HG03520 (cell line): ENCODE measurements around the gene UGT1A8.

Experiments
- ATAC-seq: cut with Tn5 transposase; IDR thresholded peaks from one replicate; pipeline ENCODE4 v1.9.1; 2021; ENCODE audit warnings: mild to moderate bottlenecking, moderate library complexity; ENCODE audit not compliant: unreplicated experiment

The UGT1A8 gene

DNA sequence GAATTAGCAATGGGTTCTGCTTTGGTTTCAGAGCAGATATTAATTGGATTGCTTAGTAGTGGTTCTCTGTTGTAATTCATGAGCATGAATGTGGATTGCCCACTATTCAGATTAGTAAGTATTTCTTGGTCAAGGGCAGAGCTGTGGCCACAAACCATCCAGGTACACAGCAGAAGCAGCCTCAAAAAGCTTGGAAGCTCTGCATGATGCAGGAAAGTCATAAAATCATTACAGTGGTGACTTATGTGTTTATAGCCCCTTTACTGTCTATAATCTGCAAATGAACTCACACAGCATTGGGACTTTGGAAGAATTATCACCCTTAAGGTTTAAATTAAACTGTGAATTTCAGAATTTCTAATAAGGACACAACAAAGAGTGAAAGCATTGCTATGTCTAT lies 140.7 kb downstream of the UGT1A8 start:
- ATAC-seq, result no peak

DNA sequence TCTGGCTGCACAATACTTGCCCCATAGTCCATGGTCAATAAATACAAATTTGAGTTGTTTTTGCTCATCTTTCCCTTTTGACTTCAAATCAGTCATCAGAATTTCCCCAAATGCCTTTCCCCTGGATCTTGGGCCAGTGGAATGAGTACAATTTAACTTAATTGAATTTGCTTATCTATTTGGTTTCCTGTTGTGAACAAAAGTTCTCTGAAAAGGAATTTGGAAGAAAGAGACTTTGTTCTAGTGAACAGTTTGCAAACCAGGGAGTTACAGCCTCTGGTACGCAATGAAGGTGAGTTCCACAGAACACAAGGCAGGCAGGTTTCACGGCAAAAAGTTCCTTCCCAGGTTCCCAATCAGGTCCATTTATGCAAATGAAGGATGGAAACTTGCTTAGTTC lies 141.4 kb downstream of the UGT1A8 start:
- ATAC-seq, result no peak

DNA sequence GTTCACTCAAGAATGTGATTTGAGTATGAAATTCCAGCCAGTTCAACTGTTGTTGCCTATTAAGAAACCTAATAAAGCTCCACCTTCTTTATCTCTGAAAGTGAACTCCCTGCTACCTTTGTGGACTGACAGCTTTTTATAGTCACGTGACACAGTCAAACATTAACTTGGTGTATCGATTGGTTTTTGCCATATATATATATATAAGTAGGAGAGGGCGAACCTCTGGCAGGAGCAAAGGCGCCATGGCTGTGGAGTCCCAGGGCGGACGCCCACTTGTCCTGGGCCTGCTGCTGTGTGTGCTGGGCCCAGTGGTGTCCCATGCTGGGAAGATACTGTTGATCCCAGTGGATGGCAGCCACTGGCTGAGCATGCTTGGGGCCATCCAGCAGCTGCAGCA lies 142.6 kb downstream of the UGT1A8 start, which contains the start of gene UGT1A1:
Gene UGT1A1 (plus strand): TSS at position 228 of the 400 bp plus-strand sequence. CDS start 18 bp downstream, at position 246.
- no peak for ATAC-seq

DNA sequence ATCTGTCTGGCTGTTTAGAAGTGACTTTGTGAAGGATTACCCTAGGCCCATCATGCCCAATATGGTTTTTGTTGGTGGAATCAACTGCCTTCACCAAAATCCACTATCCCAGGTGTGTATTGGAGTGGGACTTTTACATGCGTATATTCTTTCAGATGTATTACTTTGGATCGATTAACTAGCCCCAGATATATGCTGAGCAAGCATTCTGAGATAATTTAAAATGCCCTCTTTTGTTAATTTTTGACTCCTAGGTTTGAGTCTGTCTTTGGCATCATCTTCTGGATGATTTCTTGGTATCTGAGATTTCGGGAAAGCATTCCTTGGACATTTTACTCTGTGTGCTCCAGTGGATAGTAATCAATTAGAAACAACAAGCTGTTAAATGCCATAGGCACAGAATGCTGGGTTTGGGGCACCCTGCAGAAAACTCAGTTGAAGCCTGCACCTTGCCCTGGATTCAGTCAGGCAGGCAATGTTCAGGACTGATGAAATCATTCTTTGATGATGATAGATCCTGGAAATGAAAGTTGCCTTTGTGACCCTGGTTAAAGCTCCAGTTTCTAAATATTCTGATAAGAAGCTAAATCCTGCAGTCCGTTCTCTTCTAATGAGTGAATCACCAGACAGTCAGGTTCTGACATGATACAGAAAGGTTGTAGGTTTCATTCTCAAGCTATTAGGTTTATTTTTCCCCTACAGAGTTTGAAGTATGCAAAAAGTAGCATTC lies 143.8 kb downstream of the UGT1A8 start:
- no peak for ATAC-seq

DNA sequence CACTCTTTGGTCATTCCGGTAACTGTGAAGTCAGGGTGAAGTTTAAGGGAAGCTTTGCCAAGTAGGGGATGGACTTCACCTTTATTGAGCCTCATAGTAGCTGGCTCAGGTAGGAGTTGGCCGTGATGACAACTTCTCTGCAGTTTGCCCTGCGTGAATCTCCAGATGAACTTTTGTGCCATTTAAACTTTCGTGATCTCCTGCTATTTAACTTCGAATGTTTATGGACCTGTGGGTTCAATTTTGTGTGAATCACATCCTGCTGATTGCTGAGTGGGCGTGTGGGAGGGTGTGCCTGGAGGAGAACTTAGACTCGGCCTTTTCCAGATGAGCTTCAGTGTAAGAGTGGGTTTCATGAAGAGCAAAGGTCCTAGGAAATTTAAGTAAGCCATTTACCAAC lies 146.8 kb downstream of the UGT1A8 start:
- no peak for ATAC-seq

DNA sequence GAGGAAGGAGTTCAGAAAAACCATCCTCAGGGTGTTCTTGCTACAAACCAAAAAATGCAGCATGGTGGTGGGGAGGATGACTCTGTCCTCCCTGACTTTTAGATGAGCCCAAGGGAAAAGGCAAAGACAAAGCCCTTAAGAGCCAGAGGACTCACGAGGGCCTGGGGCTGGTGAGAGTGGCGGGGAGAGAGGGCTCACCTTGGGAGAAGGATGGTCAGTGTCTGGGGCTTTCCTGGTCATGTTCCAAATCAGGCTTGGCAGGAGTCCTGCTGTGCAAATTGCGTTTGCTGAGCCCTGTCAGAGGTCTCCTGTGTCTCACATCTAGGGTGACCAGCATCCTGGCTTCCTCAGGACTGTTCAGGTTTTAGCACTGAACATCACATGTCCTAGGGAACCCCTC lies 147.3 kb downstream of the UGT1A8 start:
- ATAC-seq, result no peak

DNA sequence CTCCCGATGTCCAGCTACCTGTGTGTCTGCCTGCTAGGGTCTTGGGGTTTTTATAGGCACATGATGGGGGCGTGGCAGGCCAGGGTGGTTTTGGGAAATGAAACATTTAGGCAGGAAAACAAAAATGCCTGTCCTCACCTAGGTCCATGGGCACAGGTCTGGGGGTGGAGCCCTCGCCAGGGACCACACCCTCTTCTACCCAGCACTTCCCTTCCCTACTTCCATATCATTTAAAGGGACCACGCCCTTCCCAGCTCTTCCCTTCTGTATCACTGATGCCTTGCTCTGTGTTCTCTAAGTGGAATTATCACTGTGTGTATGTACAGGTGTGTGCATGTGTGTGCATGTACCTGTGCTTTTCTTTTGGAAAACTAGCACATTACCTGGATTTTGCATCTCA lies 149.0 kb downstream of the UGT1A8 start:
- no peak for ATAC-seq

DNA sequence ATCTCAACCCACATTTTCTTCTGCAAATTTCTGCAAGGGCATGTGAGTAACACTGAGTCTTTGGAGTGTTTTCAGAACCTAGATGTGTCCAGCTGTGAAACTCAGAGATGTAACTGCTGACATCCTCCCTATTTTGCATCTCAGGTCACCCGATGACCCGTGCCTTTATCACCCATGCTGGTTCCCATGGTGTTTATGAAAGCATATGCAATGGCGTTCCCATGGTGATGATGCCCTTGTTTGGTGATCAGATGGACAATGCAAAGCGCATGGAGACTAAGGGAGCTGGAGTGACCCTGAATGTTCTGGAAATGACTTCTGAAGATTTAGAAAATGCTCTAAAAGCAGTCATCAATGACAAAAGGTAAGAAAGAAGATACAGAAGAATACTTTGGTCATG lies 150.6 kb downstream of the UGT1A8 start:
- no peak for ATAC-seq

DNA sequence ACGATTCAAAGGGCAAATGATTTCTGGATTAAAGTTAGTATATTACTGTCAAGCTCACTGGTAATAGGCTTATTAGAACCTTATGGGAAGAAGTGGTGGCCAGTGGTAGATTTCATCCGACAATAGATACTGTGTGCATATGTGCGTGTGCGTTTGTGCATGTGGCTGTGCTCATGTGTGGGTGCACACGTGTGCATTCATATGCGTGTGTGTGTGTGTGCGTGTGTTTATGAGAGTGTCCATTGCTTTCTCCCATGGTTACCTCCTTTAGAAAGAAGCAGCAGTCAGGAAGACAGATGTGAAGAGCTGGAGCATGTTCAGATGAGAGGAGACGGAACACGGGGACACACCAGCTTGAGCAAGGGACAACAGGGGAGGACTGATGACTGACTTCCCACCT lies 151.8 kb downstream of the UGT1A8 start:
- ATAC-seq, result no peak

DNA sequence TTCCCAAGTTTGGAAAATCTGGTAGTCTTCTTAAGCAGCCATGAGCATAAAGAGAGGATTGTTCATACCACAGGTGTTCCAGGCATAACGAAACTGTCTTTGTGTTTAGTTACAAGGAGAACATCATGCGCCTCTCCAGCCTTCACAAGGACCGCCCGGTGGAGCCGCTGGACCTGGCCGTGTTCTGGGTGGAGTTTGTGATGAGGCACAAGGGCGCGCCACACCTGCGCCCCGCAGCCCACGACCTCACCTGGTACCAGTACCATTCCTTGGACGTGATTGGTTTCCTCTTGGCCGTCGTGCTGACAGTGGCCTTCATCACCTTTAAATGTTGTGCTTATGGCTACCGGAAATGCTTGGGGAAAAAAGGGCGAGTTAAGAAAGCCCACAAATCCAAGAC lies 154.7 kb downstream of the UGT1A8 start:
- no peak for ATAC-seq

DNA sequence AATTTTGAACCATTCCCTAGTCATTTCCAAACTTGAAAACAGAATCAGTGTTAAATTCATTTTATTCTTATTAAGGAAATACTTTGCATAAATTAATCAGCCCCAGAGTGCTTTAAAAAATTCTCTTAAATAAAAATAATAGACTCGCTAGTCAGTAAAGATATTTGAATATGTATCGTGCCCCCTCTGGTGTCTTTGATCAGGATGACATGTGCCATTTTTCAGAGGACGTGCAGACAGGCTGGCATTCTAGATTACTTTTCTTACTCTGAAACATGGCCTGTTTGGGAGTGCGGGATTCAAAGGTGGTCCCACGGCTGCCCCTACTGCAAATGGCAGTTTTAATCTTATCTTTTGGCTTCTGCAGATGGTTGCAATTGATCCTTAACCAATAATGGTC lies 155.2 kb downstream of the UGT1A8 start:
- no peak for ATAC-seq

DNA sequence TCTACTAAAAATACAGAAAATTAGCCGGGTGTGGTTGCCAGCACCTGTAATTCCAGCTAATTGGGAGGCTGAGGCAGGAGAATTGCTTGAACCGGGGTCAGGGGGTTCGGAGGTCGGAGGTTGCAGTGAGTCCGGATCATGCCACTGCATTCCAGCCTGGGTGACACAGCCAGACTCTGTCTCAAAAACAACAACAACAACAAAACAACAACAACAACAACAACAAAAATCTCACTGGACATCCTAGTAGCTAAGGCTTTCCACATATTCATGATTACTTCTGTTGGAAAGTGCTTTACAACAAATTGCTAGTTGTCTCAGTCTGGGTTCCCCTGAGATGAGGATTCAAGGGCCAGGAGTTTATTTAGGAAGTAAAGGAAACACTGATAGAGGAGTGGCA lies 156.4 kb downstream of the UGT1A8 start:
- ATAC-seq, result no peak

DNA sequence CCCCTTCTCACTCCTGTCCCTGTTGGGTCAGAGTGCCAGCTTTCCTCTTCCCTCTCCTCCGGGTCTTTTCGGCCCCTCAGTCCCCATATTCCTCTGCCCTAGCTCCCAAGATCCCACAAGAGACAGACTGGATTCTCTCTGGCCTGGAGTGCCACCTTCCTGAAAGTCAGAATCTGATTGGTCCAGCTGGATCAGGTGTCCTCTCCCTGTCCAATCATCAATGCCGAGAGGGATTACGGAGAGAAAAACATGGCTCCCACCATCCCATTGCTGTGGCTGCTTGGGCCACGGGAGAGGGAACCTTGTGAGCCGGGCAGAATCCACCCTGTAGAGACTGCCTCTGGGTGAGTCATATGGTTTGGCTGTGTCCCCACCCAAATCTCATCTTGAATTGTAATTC lies 158.0 kb downstream of the UGT1A8 start:
- ATAC-seq, result no peak

DNA sequence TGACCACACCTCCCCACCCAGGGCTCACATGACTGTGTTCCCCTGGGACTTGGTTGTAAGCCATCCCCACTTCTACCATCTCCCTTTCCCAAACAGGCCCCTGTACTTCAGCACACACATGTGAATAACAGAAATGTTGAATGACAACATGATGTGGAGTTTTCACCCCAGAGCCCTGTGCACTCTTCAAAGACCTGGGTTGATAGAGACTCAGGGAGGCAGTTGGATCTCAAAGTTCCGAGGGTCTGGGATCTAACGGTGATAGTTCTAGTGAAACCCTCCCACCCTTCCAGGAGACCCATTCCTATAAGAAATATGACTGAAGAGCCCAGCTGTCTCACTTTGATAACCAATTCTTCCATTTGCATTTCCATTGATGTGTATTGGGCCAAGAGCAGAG lies 160.6 kb downstream of the UGT1A8 start, which contains the start of gene MROH2A:
Gene MROH2A (plus strand): TSS at position 301 of the 400 bp plus-strand sequence. CDS start 1,029 bp downstream, outside the sequence.
- no peak for ATAC-seq

DNA sequence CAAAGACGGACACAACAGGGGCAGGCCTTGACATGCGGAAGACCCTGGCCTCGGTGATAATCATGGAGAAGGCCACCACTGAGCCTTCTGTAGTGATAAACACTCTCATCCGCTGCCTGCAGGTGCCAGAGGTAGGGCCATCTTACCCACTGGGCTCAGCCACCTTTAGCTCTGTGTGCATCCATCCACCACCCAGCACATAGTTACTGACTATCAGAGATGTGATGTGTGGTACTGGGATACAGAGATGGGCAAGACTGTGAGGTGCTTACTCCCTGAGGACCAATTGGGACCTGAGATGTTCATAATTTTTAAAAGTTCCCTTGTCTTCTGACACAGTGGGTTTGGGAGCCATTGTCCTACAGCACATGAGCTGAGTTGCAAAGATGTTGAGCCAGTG lies 162.3 kb downstream of the UGT1A8 start:
- ATAC-seq, result no peak

DNA sequence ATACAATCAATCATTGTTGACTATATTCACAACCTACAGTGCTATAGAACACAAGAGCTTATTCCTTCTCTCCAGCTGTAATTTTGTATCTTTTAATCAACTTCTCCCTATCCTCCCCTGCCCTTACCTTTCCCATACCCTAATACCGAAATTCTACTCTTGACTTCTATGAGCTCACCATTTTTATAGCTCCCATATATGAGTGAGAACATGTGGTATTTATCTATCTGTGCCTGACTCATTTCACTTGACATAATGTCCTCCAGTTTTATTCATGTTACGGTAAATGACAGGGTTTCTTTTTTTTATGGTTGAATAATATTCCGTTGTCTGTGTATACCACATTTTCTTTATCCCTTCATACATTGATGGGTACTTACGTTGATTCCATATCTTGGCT lies 163.3 kb downstream of the UGT1A8 start:
- ATAC-seq, result no peak

DNA sequence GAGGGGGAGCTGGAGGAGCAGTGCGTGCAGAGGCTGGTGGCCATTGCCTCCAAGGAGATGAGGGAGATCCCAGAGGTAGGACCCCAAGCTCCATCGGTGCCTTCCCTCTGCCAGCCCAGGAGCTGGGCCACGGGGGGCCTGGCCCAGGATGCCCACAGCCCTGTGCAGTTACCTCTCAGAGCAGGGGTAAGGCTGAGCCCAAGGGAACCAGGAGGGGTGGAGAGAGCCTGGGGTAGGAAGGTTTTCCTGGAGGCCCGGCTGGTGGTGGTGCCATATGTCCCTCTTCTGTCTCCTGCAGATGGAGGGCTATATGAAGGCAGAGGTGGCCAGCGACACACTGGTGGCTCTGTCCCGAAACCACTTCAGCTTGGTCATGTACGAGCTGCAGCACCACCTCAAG lies 172.1 kb downstream of the UGT1A8 start:
- no peak for ATAC-seq

DNA sequence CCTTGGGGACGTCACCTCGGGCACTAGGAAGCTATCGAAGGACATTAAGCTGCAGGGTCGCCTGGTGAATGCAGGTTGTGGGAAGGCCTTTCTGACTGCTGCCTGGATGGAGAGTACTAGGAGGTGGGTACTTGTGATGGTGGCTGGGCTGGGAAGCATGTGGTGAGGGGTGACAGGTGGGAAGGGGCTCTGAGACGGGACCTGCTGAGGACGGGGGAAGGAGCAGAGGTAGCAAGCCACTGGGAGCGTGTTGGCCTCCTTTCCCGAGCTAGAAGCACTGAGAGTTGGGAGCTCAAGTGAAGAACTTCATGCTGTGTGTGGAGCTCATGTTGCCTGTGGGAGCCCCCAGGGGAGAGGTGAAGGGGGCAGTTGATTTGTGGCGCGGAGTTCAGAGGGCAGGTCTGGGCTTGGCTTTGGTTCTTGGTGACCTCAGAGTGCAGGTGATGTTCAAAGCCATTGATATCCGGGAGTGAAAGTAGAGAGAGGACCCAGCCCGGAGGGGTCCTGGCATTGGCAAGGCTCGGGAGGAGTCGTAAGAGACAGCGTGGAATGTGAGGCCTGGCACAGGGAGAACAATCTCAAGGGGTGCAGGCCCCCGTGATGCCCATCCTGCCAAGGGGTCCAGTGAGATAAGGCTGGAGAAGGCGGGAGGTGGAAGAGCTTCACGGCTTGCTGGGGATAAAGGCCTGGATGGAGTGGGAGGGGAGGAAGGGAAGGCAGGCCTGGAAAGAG lies 173.9 kb downstream of the UGT1A8 start:
- ATAC-seq, result no peak

DNA sequence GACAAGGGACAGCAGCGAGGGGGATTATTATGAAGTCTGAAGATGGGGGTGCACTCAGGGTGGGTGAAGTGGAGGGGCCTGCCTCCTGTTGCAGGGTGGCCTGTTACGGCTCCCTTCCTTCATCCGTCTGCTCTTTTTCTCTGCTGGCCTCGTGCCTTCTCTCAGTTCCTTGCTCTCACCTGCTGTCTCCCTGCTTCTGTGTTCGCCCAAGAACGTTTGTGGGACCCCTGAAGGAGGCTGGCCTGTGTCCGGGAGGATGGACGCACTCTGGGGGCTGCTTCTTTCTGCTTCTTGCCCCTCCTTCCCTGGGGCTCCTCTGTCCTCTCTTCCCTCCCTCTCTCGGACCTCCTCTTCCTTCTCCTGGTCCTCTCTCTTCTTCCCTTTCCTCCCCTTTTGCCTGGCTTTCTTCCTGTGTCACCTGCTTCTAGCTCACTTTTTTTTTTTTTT lies 174.5 kb downstream of the UGT1A8 start:
- no peak for ATAC-seq

DNA sequence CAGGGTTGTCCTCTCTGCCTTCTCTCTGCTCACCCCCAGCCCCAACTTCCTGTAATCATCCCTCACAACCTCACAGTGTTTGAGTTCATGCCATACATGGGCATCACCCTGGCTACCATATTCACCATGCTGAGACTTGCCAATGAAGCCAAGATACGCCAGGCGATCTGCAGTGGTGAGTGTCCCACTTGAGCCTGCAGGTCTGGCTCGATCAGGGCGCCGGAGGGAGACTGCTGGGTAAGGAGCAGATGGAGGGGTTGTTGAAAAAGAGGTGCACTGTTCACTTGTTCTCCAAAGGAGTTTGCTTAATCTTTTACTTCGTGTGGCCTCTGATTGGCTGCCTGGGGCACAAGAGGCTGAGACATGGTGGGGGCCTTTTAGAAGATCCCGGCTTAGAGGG lies 175.3 kb downstream of the UGT1A8 start:
- ATAC-seq, result no peak

DNA sequence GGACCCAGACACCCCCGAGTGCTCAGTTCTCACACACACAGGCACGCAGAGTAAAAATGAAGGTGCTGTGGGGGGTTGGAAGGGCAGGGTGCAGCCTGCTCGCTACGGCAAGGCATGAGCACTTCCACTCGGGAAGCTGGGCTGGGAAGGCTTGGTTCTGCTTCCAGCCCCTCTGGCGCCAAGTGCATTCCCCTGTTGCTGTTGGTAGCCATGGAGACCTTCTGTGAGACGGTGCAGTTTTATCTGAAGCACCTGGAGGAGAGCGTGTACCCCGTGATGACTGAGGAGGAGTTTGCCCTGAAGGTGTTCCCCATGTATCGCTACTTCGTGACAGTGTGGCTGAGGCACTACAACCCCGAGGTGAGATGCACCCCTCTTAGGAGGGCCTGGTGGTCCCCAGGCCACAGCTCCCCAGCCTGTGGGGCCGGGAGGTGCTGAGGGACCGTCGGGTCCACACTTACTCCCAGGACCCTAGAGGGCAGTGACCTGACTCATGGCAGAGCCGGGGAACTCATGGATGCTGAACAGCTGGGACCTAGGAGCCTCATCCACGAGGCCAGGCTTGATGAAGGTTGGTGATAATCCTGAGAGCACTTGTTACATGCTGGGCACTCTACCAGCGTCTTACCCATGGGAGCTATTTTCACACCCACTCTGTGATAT lies 176.2 kb downstream of the UGT1A8 start:
- no peak for ATAC-seq
